Gastrocnemius medialis (tissue), 4 donors: ENCODE data around the gene NKTR. TPM values are rescaled to one million over a fixed set of nuclear protein-coding genes. Genes with fewer than 3 reads are reported as not detected.

ENCODE experiments used
- ATAC-seq, 2 donors: fragments of 150-250 bp; one replicate each; pipeline ENCODE4 v1.9.1; 2016
- DNase-seq, 2 donors: peaks; one replicate each; pipeline ENCODE4 v3.0.0-alpha.2; 2019
- H3K27ac ChIP-seq, 4 donors: fragments of 200-600 bp; sonication (generic); 1 replicate in 1 of 4; 2 replicates in 3 of 4; pipeline ENCODE4 v1.5.1; 2016 to 2018; ENCODE audit warnings: mild to moderate bottlenecking in 2 of 4, moderate library complexity in 1 of 4
- H3K27me3 ChIP-seq, 3 donors: fragments of 200-600 bp; sonication (generic) in 2 of 3; 1 replicate in 1 of 3; 2 replicates in 2 of 3; pipeline versions ENCODE4 v1.5.1 to v1.6.0; 2016 to 2019; ENCODE audit warnings: mild to moderate bottlenecking in 1 of 3, moderate library complexity in 1 of 3
- H3K36me3 ChIP-seq, 2 donors: fragments of 200-600 bp; sonication (generic) in 1 of 2; one replicate each; pipeline ENCODE4 v1.5.1; 2017 to 2018
- H3K4me1 ChIP-seq, 2 donors: fragments of 200-600 bp; sonication (generic) in 1 of 2; one replicate each; pipeline ENCODE4 v1.5.1; 2016 to 2017; ENCODE audit warnings: mild to moderate bottlenecking in 2 of 2
- H3K4me3 ChIP-seq, 4 donors: fragments of 200-600 bp; sonication (generic) in 3 of 4; 1 replicate in 1 of 4; 2 replicates in 3 of 4; pipeline ENCODE4 v1.5.1; 2016 to 2019; ENCODE audit warnings: mild to moderate bottlenecking in 2 of 4
- H3K9me3 ChIP-seq, 3 donors: fragments of 200-600 bp; sonication (generic) in 2 of 3; 1 replicate in 1 of 3; 2 replicates in 2 of 3; pipeline ENCODE4 v1.5.1; 2016 to 2019
- CTCF ChIP-seq, 5 experiments: fragments of 450-650 bp in 3 of 5; fragments of 200-600 bp in 2 of 5; sonication (generic) in 2 of 5; IDR thresholded peaks in 4 of 5; conservative IDR thresholded peaks in 1 of 5; 1 replicate in 4 of 5; 2 replicates in 1 of 5; pipeline ENCODE4 v1.5.1; 2016 to 2019; ENCODE audit warnings: antibody characterized with exemption in 5 of 5, mild to moderate bottlenecking in 3 of 5, moderate library complexity in 3 of 5
- POLR2A ChIP-seq, 2 donors: fragments of 450-650 bp; IDR thresholded peaks; one replicate each; pipeline ENCODE4 v1.6.1; 2017; ENCODE audit warnings: antibody characterized with exemption in 2 of 2, mild to moderate bottlenecking in 2 of 2, moderate library complexity in 2 of 2
- in situ Hi-C, 4 donors: fragments of 200-750 bp; cut with MboI; loops; one replicate each; pipeline versions ENCODE4 v1.15.0 to v1.8.0; 2017; ENCODE audit warnings: low sequenced_read_pairs in 4 of 4
- intact Hi-C: fragments of 100-400 bp; cut with DNase I; formaldehyde crosslinking; loops from one replicate; pipeline ENCODE4 v1.15.1; 2023; ENCODE audit warnings: low total_unique reads
- total RNA-seq, 4 donors: library from RNA; depleted of rRNA; stranded (reverse); fragments of >200 nt; gene quantifications; one replicate each; pipeline versions ENCODE4 v1.1.0 to v1.2.3, GENCODE V29; 2016

The NKTR gene
- total RNA-seq, 4 donors from 2014 or later: 10.0 to 56.6 (median 13.6) TPM

GRCh38 chr3:42562047-42562907, 38.2 kb upstream of the NKTR start:
- in situ Hi-C loops: loop anchor here in 1 of 4 donors (25.0 kb wide), 1 partner anchor 325 kb away; no protein-coding TSS in a partner anchor
- Histone ChIP-seq H3K27me3 (no peaks in the 10 kb centered on the region), H3K4me3 (no peak overlapping the region), H3K9me3 (no peaks in the 10 kb centered on the region), H3K27ac (peak overlapping the region in 1 of 4 donors; percentile 55), H3K36me3 (peaks cover 0 to 65% of the 10 kb centered on the region in 2 donors), H3K4me1 (peaks cover 0 to 4% of the 10 kb centered on the region in 2 donors)
- TF ChIP-seq CTCF (IDR thresholded peaks at IDR 0.05 in 4 of 5, conservative IDR thresholded peaks at IDR 0.05 in 1 of 5) (no peak), POLR2A (IDR thresholded peaks at IDR 0.05) (no peak)
- DNase-seq (no peak), ATAC-seq (peak in 1 of 2 donors; percentile 74)
- intact Hi-C loops: no loop called here

DNA sequence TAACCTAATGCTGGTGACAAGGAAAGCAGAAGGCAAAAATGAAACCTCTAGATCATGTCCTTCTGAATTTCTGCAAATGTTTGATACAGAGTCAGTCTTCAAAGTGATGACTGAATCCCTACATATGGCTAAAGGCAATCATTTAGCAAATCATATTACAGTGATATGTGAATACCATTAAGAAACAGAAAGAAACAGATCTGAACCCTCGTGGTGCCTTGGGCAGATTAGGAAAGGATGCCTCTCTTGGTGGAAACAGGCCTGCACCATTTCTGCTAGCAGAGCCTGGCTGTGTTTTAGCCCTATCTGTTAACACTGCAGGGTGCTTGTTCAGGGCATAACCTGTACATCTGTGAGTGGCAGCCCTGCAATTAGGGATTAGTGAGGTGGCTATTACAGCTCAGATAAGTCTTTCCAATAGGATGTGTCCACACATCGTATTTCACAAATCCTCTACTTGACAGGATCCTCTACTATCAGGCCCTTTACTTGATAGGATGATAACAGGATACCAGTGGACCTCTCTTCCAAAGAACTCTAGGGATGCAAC, 30.8 kb upstream of the NKTR start:
- TF ChIP-seq POLR2A (IDR thresholded peaks at IDR 0.05) (no peak), CTCF (IDR thresholded peaks at IDR 0.05 in 4 of 5, conservative IDR thresholded peaks at IDR 0.05 in 1 of 5) (no peak)
- Histone ChIP-seq H3K4me1 (no peaks in the 10 kb centered on the region), H3K4me3 (no peak overlapping the region), H3K36me3 (peaks cover 0 to 49% of the 10 kb centered on the region in 2 donors), H3K9me3 (no peaks in the 10 kb centered on the region), H3K27ac (no peak overlapping the region), H3K27me3 (no peaks in the 10 kb centered on the region)
- no peak for ATAC-seq
- in situ Hi-C loops: loop anchor here in 1 of 4 donors (25.0 kb wide), 1 partner anchor 332 kb away; no protein-coding TSS in a partner anchor
- intact Hi-C loops: no loop called here
- DNase-seq: no peak

DNA sequence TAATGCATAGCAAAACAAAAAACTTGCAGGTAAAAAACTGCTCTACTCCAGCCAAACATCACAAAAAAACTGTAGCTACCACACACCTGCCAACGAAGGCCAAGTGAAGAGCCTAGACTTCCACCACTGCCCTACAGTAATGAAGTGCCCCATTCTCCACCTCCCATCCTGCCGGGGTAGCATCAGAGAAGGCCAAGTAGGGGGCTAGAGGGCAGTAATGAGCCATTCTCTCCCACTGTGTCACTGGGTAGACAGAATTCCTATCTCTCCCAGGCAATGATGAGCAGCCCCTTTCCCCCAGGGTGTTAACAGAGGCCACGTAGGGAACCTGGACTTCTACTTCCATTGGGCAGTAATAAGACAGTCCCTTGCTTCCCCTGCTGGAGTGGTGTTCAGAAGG, 28.2 kb upstream of the NKTR start:
- H3K27me3 ChIP-seq: no peaks in the 10 kb centered on the region
- in situ Hi-C loops (loop anchor here in 1 of 4 donors (25.0 kb wide), 1 partner anchor 335 kb away; no protein-coding TSS in a partner anchor), intact Hi-C loops (no loop called here)
- peaks cover 0 to 28% of the 10 kb centered on the region in 2 donors for H3K36me3 ChIP-seq
- no peaks in the 10 kb centered on the region for H3K4me1 ChIP-seq
- H3K9me3 ChIP-seq: no peaks in the 10 kb centered on the region
- TF ChIP-seq POLR2A (IDR thresholded peaks at IDR 0.05): no peak
- TF ChIP-seq CTCF (IDR thresholded peaks at IDR 0.05 in 4 of 5, conservative IDR thresholded peaks at IDR 0.05 in 1 of 5): peak in 2 of 5 experiments; percentile 31 to 46
- no peak overlapping the region for H3K4me3 ChIP-seq
- H3K27ac ChIP-seq: no peak overlapping the region
- ATAC-seq: peak in 1 of 2 donors; percentile 51
- DNase-seq: no peak

GRCh38 chr3:42575137-42575741, 25.2 kb upstream of the NKTR start:
- in situ Hi-C loops: loop anchor here in 1 of 4 donors (25.0 kb wide), 1 partner anchor 162 kb away; no protein-coding TSS in a partner anchor
- Histone ChIP-seq H3K4me3 (no peak overlapping the region), H3K36me3 (peaks cover 0 to 9% of the 10 kb centered on the region in 2 donors), H3K4me1 (peaks cover 1 to 3% of the 10 kb centered on the region in 2 donors), H3K9me3 (no peaks in the 10 kb centered on the region), H3K27me3 (no peaks in the 10 kb centered on the region), H3K27ac (no peak overlapping the region)
- no peak for DNase-seq
- no peak for TF ChIP-seq CTCF (IDR thresholded peaks at IDR 0.05 in 4 of 5, conservative IDR thresholded peaks at IDR 0.05 in 1 of 5)
- TF ChIP-seq POLR2A (IDR thresholded peaks at IDR 0.05): no peak
- no peak for ATAC-seq
- intact Hi-C loops: no loop called here
